Spleen (tissue), 7 donors: Measurements from ENCODE around the gene TIGAR.

Experiments used
- POLR2A ChIP-seq, 3 donors: fragments of 450-650 bp; IDR thresholded peaks; one replicate each; pipeline ENCODE4 v1.5.1; 2017; ENCODE audit warnings: antibody characterized with exemption in 3 of 3, mild to moderate bottlenecking in 1 of 3
- TF ChIP-seq, protein P1 (sequence below), 11 experiments: fragments of 200-600 bp in 7 of 11; fragments of 450-650 bp in 4 of 11; sonication (generic) in 4 of 11; IDR thresholded peaks in 8 of 11; conservative IDR thresholded peaks in 3 of 11; 1 replicate in 7 of 11; 2 replicates in 4 of 11; pipeline versions ENCODE4 v1.4.0 to v1.8.0; 2016 to 2021; ENCODE audit warnings: antibody characterized with exemption in 11 of 11, inconsistent platforms in 4 of 11, mild to moderate bottlenecking in 1 of 11
- donor health status: DM: no; HTN: no; CAD: no; lungs with moderate emphysema.
- donor health status: DM: no; HTN: no; CAD: no.
- donor health status: DM: no; HTN: no; CAD: no.

DNA sequence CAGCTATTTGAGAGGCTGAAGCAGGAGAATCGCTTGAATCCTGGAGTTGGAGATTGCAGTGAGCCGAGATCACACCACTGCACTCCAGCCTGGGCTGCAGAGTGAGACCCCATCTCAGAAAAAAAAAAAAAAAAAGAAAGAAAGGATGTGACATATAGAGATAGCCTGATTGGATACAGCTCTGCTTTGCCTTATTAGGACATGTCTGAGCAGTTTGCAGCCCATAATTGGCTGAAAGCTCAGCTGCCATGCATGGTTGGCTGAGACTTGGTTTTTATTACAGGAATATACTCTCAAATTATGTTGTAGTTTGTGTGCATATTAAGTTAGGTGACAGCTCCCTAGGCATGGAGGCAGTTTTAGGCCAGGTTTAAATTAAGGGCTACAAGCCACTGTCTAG is 6.3 kb downstream of the TIGAR start:
- no peak for TF ChIP-seq POLR2A (IDR thresholded peaks at IDR 0.05)
- TF ChIP-seq, protein P1, sequence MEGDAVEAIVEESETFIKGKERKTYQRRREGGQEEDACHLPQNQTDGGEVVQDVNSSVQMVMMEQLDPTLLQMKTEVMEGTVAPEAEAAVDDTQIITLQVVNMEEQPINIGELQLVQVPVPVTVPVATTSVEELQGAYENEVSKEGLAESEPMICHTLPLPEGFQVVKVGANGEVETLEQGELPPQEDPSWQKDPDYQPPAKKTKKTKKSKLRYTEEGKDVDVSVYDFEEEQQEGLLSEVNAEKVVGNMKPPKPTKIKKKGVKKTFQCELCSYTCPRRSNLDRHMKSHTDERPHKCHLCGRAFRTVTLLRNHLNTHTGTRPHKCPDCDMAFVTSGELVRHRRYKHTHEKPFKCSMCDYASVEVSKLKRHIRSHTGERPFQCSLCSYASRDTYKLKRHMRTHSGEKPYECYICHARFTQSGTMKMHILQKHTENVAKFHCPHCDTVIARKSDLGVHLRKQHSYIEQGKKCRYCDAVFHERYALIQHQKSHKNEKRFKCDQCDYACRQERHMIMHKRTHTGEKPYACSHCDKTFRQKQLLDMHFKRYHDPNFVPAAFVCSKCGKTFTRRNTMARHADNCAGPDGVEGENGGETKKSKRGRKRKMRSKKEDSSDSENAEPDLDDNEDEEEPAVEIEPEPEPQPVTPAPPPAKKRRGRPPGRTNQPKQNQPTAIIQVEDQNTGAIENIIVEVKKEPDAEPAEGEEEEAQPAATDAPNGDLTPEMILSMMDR (IDR thresholded peaks at IDR 0.05 in 8 of 11, conservative IDR thresholded peaks at IDR 0.05 in 3 of 11): no peak
